HG02885 (cell line): ENCODE measurements around the gene ATP1B2.

Experiments used
- ATAC-seq: cut with Tn5 transposase; IDR thresholded peaks from one replicate; pipeline ENCODE4 v1.9.1; 2021; ENCODE audit warnings: mild to moderate bottlenecking; ENCODE audit not compliant: unreplicated experiment, poor library complexity

The ATP1B2 gene

DNA sequence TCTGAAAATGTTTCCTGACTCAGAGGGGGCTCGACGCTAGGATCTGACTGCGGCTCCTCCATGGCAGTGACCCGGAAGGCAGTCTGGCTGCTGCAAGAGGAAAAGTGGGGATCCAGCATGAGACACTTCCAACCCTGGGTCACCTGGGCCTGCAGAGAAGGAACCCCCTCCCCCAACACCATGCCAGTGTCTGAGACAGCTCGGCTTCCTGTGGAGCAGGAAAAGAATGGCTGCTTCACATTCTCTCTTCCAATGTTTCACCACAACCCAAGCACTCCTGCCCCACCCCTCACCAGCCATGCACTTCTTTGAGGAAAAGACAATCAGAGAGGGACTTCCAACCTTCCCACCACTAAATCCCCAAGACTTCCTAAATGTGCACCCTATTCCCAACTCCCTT is 25.8 kb downstream of the ATP1B2 start:
- no peak for ATAC-seq

GRCh38 chr17:7677388-7678067 is 26.8 kb downstream of the ATP1B2 start:
- ATAC-seq, result no peak

- no peak for ATAC-seq
These were observed 34.3 kb downstream of the ATP1B2 start for GRCh38 chr17:7684851-7685532.

DNA sequence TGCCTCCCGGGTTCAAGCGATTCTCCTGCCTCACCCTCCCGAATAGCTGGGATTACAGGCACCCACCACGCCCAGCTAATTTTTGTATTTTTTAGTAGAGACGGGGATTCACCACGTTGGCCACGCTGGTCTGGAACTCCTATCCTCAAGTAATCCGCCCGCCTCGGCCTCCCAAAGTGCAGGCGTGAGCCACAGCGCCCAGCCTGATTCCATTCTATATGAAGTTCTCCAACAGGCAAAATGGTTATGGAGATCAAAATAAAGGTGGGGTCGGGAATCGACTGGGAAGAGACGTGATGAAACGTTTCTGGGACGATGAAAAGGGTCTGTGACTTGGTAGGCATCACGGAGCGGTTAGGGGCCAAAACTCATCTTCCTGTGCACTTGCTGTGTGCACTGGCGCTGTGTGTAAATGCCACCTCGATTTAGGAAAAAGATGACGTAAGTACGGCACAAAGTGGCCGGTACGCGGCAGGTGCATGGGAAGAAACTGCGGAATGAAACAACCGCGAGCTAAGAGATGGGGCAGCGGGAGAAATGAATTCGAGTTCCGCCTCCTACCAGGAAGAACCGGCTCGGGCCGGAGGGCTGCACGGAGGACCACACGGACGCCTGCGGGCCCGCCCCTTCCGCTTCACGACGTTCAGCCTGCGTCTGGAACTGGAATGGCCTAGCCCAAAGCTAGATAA is 35.0 kb downstream of the ATP1B2 start:
- ATAC-seq, result peak; percentile 58

GRCh38 chr17:7686222-7687071 is 35.7 kb downstream of the ATP1B2 start:
- peak; percentile 51 for ATAC-seq

DNA sequence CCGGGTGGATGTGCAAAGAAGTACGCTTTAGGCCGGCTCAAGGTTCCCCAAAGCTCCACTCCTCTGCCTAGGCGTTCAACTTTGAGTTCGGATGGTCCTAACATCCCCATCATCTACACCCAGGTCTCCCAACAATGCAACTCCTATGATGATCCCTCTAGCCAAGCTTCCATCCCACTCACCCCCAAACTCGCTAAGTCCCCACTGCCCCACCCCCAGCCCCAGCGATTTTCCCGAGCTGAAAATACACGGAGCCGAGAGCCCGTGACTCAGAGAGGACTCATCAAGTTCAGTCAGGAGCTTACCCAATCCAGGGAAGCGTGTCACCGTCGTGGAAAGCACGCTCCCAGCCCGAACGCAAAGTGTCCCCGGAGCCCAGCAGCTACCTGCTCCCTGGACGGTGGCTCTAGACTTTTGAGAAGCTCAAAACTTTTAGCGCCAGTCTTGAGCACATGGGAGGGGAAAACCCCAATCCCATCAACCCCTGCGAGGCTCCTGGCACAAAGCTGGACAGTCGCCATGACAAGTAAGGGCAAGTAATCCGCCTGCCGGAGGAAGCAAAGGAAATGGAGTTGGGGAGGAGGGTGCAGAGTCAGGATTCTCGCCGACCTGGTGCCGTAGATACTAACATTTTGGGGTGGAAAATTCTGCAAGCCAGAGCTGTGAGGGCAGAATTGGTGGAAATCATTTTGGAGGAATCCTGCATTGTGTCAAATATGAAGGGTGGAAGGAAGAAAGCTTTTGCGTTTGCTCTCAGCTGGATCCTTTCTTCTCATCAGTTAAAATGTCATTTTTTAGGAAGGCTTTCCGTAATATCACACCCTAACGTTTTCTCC is 36.6 kb downstream of the ATP1B2 start, which contains the start of gene TP53:
Gene TP53, minus strand, starts transcription at position 419 of the 836 bp plus-strand sequence. CDS start 10,896 bp downstream, outside the sequence.
- ATAC-seq, result peak; percentile 37

- ATAC-seq, result peak; percentile 78
These were observed 37.4 kb downstream of the ATP1B2 start, which contains the start of gene WRAP53 for GRCh38 chr17:7687908-7688807. TSS of gene WRAP53 (plus strand) at chr17:7688477. CDS start at chr17:7688649, 172 bp downstream.

DNA sequence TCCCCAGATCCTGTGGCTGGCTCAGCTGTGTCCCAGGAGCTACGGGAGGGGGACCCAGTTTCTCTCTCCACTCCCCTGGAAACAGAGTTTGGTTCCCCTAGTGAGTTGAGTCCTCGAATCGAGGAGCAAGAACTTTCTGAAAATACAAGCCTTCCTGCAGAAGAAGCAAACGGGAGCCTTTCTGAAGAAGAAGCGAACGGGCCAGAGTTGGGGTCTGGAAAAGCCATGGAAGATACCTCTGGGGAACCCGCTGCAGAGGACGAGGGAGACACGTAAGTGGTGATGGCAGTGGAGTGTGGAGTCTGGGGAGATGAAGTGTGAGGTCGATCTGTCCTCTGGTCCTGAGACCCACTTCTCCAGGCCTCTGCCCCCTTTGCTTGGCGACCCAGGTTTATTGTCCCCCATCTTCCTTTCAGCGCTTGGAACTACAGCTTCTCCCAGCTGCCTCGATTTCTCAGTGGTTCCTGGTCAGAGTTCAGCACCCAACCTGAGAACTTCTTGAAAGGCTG is 38.1 kb downstream of the ATP1B2 start:
- no peak for ATAC-seq

GRCh38 chr17:7695586-7695985 is 44.9 kb downstream of the ATP1B2 start:
- ATAC-seq, result no peak

GRCh38 chr17:7697828-7698588 is 47.3 kb downstream of the ATP1B2 start:
- ATAC-seq, result no peak

GRCh38 chr17:7700510-7700909 is 49.8 kb downstream of the ATP1B2 start:
- ATAC-seq, result no peak

GRCh38 chr17:7701681-7702080 is 51.0 kb downstream of the ATP1B2 start:
- no peak for ATAC-seq

DNA sequence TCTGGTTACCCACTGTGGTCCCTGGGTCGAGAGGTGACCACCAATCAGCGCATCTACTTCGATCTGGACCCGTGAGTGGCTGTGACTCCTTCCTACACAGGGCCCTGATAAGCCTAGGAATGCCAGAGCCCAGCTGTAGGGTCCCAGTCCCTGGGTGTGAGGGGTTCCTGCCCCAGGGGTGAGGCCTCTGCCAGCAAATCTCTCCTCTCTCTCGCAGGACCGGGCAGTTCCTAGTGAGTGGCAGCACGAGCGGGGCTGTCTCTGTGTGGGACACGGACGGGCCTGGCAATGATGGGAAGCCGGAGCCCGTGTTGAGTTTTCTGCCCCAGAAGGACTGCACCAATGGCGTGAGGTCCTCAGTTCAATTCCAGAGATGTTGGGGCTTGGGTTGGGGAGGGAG is 52.0 kb downstream of the ATP1B2 start:
- ATAC-seq, result no peak

GRCh38 chr17:7703584-7704479 is 53.1 kb downstream of the ATP1B2 start:
- no peak for ATAC-seq

DNA sequence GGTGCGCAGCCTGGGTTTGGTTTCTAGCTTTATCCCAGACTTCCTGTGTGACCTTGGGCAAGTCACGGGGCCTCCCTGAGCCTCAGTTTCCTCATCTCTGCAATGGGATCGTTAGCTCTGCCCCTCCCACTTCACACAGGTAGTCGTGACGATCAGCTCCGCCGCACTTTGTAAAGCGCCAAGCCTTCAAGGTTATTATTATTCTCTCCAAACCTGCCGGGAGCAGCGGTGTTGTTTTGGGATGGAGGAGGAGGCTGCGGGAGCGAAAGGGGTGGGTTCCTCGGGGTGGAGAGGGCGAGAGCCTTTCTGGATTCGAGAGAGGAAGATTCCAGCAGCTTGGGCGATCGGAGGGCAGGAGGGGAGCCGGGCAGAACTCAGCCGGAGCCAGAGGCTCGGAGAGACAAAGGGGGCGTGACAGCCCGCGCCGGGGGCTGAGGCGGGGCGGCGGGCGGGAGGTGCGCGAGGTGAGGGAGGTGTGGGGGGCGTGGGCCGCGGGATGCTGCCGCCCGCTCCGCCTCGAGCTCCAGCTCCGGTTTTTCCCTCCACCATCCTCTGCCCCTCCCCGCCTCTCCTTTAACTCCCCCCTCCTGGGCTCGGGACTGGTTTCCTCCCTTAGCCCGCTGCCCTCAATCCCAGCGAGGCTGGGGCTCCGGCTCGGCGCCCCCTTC is 54.0 kb downstream of the ATP1B2 start, which contains the start of gene EFNB3:
Gene EFNB3, plus strand, starts transcription at position 602 of the 668 bp plus-strand sequence. CDS start 397 bp downstream, outside the sequence.
- ATAC-seq, result no peak
